Mesothelial cell of epicardium (in vitro differentiated cells): ENCODE measurements around the gene SIX2. TPM values are rescaled to one million over a fixed set of nuclear protein-coding genes. Genes with fewer than 3 reads are reported as not detected.

Experiments used
- DNase-seq, 2 experiments: peaks; one replicate each; pipeline ENCODE4 v3.0.0; 2021; ENCODE audit warnings: low spot score in 2 of 2; ENCODE audit not compliant: unreplicated experiment in 2 of 2
- H3K27ac Mint-ChIP-seq: 2 replicates; pipeline ENCODE4 v1.8.0; 2021; ENCODE audit warnings: mixed read lengths
- H3K27me3 Mint-ChIP-seq: 2 replicates; pipeline ENCODE4 v1.8.0; 2021; ENCODE audit warnings: low read depth, mixed read lengths
- H3K36me3 Mint-ChIP-seq: 2 replicates; pipeline ENCODE4 v1.8.0; 2021; ENCODE audit warnings: mixed read lengths
- H3K4me1 Mint-ChIP-seq: 2 replicates; pipeline ENCODE4 v1.8.0; 2021; ENCODE audit warnings: mixed read lengths
- H3K4me3 Mint-ChIP-seq: 2 replicates; pipeline ENCODE4 v1.8.0; 2021; ENCODE audit warnings: mild to moderate bottlenecking, moderate library complexity, mixed read lengths
- H3K9me3 Mint-ChIP-seq: 2 replicates; pipeline ENCODE4 v1.8.0; 2021; ENCODE audit warnings: mixed read lengths
- total RNA-seq: library from RNA; stranded (reverse); gene quantifications from 3 replicates; pipeline ENCODE4 v1.2.1, GENCODE V29; 2021
- TF ChIP-seq, protein P1 (sequence below): fragments of 200-600 bp; sonication (generic); IDR thresholded peaks from one replicate; pipeline ENCODE4 v1.5.0; 2021; ENCODE audit warnings: antibody characterized with exemption; ENCODE audit not compliant: unreplicated experiment

SIX2 gene
- total RNA-seq, 1 donor from 2014 or later, result not detected

DNA sequence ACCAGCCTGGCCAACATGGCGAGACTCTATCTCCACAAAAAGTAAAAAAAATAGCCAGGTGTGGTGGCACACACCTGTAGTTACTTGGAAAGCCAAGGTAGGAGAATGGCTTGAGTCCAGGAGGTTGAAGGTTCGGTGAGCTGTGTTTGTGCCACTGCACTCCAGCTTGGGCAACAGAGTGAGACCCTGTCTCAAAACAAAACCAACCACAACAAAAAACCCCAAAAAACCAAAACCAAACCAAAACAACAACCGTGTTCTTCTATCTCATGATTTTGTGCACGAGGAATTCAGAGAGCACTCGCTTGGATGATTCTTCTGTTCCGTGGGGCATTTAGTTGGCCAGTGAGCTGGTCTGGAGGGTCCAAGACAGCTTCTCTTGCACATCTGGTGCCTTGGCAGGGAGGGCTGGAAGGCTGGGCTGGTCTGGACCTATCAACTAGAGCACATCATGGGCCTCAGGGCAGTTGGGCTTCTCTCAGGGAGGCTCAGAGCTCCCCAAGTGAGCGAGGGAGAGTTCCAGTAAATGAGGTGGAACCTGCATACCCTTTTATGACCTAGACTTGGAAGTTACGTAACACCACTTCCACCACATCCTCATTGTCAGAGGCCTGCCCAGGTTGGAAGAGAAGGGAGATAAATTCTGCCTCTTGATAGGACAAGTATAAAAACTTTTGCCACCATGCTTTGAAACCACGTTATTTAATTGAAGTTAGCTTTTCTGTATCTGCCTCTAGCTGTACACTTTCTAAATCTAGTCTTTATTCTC is 25.2 kb downstream of the SIX2 start:
- H3K4me3 Mint-ChIP-seq, result no peak overlapping the region
- peaks cover 66% of the 10 kb centered on the region for H3K27me3 Mint-ChIP-seq
- no peak for DNase-seq
- H3K27ac Mint-ChIP-seq, result no peak overlapping the region
- no peaks in the 10 kb centered on the region for H3K36me3 Mint-ChIP-seq
- TF ChIP-seq, protein P1, sequence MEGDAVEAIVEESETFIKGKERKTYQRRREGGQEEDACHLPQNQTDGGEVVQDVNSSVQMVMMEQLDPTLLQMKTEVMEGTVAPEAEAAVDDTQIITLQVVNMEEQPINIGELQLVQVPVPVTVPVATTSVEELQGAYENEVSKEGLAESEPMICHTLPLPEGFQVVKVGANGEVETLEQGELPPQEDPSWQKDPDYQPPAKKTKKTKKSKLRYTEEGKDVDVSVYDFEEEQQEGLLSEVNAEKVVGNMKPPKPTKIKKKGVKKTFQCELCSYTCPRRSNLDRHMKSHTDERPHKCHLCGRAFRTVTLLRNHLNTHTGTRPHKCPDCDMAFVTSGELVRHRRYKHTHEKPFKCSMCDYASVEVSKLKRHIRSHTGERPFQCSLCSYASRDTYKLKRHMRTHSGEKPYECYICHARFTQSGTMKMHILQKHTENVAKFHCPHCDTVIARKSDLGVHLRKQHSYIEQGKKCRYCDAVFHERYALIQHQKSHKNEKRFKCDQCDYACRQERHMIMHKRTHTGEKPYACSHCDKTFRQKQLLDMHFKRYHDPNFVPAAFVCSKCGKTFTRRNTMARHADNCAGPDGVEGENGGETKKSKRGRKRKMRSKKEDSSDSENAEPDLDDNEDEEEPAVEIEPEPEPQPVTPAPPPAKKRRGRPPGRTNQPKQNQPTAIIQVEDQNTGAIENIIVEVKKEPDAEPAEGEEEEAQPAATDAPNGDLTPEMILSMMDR, result no peak
- peaks cover 22% of the 10 kb centered on the region for H3K9me3 Mint-ChIP-seq
- H3K4me1 Mint-ChIP-seq, result peaks cover 4% of the 10 kb centered on the region

DNA sequence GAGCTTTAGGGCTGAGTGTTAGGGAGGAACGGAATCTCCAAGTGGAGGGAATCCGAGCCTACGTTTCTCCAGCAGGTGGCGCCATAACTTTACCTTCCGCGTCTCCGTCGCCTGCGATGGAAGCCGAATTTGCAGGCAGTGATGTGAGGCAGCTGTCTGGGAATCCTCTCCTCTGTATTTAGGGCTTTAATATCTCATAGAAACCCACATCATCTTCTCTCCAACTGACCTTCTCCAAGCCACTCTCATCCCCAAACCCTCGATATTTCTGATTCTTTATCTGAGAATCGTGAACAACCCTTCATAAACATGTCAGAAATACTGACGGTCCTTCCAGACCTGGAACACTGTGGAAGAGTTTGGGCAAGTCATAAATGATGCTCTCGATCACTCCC is 27.5 kb downstream of the SIX2 start:
- Mint-ChIP-seq H3K36me3 (no peaks in the 10 kb centered on the region), H3K4me1 (peaks cover 4% of the 10 kb centered on the region), H3K27ac (no peak overlapping the region), H3K9me3 (peaks cover 2% of the 10 kb centered on the region), H3K4me3 (no peak overlapping the region), H3K27me3 (peaks cover 71% of the 10 kb centered on the region)
- TF ChIP-seq, protein P1, result peak; percentile 95
- peak; percentile 61 to 89 for DNase-seq

DNA sequence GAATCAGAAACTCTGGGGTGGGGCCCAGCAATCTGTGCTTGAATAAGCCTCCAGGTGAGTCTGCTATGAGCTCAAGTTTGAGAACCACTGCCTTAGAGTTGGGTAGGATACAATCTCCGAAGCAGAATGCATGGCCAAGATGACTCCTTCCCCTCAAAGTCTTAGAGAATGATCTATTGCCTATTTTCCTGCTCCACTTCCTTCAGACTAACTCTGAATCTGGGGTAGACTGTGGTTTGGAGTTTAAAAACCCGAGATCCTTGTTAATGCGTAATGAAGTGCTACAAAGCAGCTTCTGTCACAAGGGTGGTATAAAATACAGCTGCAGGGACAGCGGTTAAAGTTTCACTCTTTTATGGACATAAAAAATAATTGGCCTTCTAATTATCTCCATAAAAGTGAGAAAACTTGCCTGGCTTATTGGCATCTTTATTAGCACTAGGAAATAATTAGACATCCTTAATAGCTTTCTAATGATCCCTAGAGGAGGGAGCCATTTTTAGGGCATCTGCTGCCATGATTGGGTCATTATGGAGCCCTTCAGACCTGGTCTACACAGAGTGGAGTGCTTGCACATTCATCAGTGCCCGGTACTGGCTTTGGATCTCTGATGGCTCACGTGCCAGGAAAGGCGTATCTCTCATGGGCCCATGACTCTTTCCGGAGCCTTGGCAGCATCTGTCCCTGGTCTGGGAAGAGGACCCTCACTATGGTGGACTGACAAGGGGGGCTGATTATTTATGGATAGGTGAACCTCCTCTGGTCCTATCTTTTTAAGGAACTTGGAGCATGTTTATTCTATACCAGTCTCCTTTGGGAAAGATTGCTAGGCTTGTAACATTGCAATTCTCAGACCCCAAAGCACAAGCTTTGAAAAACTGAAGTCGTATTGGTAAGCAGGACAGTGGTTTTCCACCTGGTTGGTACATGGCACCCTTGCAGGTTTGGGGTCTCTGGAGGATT is 28.2 kb downstream of the SIX2 start:
- Mint-ChIP-seq H3K36me3 (no peaks in the 10 kb centered on the region), H3K4me3 (no peak overlapping the region), H3K4me1 (peaks cover 4% of the 10 kb centered on the region), H3K27me3 (peaks cover 72% of the 10 kb centered on the region), H3K9me3 (no peaks in the 10 kb centered on the region), H3K27ac (no peak overlapping the region)
- no peak for DNase-seq
- TF ChIP-seq, protein P1, result no peak

DNA sequence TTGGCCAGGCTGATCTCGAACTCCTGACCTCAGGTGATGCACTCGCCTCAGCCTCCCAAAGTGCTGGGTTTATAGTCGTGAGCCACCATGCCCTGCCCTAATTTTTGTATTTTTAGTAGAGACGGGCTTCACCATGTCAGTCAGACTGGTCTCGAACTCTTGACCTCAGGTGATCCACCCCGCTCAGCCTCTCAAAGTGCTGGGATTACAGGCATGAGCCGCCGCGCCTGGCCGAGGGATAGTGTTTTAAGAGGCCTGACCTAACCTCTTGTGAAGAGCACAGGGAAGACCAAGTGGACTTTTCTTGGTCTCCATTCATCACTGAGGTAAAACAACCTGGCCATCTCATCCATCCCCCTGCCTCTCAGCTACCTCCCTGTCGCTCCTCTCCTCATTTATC is 29.7 kb downstream of the SIX2 start:
- Mint-ChIP-seq H3K27me3 (peaks cover 82% of the 10 kb centered on the region), H3K27ac (no peak overlapping the region), H3K4me3 (no peak overlapping the region), H3K4me1 (peaks cover 4% of the 10 kb centered on the region), H3K9me3 (no peaks in the 10 kb centered on the region), H3K36me3 (no peaks in the 10 kb centered on the region)
- DNase-seq, result no peak
- TF ChIP-seq, protein P1, result no peak

DNA sequence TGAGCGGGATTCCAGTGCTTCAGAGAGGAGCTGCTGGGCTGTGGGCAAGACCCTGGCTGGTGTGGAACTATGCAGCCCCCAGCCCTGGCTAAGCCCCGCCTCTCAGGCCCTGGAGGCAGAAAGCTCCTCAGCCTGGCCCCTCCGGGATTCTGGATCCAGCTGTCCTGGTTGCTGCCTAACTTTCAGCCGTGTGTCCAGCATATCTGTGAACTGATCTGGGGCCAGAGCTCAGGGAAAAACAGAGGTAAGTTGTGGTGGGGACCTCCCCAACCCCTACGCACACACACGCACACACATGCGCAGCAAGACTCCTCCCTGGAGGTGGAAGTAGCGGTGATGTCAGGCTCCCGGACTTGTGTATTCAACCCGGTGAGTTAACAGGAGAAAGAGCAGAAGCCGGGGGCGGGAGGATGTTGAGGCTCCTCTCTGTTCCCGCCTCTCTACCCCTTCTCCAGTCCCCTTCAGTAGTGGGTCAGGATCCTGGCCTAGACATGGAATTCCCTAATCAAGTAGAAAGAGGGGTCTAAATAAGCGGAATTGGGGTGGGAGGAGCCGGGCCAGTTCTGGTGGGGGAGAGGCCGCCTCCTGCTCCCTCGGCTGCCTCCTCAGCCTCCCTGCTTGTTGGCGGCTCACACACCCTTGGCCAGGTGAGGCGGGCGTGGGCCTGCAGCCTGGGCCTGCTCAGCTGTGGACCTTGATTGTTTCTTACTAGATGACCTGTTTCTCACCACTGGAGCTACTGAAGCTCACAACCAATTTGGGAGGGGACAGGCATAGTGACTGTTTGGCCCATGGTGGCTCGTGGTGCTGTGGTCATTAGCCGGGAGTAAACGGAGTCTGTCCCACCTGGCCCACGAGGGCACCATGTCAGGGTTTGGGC is 33.4 kb downstream of the SIX2 start:
- Mint-ChIP-seq H3K27me3 (peaks cover 81% of the 10 kb centered on the region), H3K9me3 (no peaks in the 10 kb centered on the region), H3K4me1 (peaks cover 4% of the 10 kb centered on the region), H3K36me3 (no peaks in the 10 kb centered on the region), H3K27ac (no peak overlapping the region), H3K4me3 (peak overlapping the region; percentile 15)
- DNase-seq, result no peak
- TF ChIP-seq, protein P1, result no peak
